ENCODE results near the gene KCNK1. TPM values are rescaled to one million over a fixed set of nuclear protein-coding genes. Genes with fewer than 3 reads are reported as not detected.

KCNK1 gene
- total and polyA plus RNA-seq, 2 of the 8 experiments (the other 6 are each of a cell fraction or from before 2014, with no cell fraction given): 11.9 to 16.5 TPM

GRCh38 chr1:233599542-233600073 is 14.3 kb upstream of the KCNK1 start (continued):
- TF ChIP-seq CHD7 (IDR thresholded peaks at IDR 0.05; ENCODE audit: insufficient replicate concordance, low read length) (no peak), TEAD4 (IDR thresholded peaks at IDR 0.05; ENCODE audit: low read depth, low read length) (no peak), KDM1A (IDR thresholded peaks at IDR 0.05; ENCODE audit: borderline replicate concordance, low read length) (no peak), ATF3 (IDR thresholded peaks at IDR 0.05; ENCODE audit: insufficient read depth, low read depth, low read length) (no peak), E2F6 (IDR thresholded peaks at IDR 0.05) (no peak), POU5F1 (IDR thresholded peaks at IDR 0.05; ENCODE audit: low read depth, low read length) (no peak), BACH1 (IDR thresholded peaks at IDR 0.05; ENCODE audit: low read length) (no peak), JUND (IDR thresholded peaks at IDR 0.05; ENCODE audit: low read length) (no peak), TBP (IDR thresholded peaks at IDR 0.05; ENCODE audit: low read depth, low read length) (no peak), NRF1 (IDR thresholded peaks at IDR 0.05; ENCODE audit: low read depth, low read length) (no peak), SUZ12 (IDR thresholded peaks at IDR 0.05; ENCODE audit: low read length) (no peak)

Measured in H1 (cell line).